GM12878 (cell line): ENCODE results near the gene RIF1. TPM values are rescaled to one million over a fixed set of nuclear protein-coding genes. Genes with fewer than 3 reads are reported as not detected.

Experiments used
- ATAC-seq: fragments of 200-7000 bp; cut with Tn5 transposase; 3 replicates; pipeline ENCODE4 v1.9.1; 2020; ENCODE audit warnings: mild to moderate bottlenecking, moderate library complexity
- BruUV-seq: library from RNA; stranded (reverse); fragments of 400-500 nt; replicated peaks from 2 replicates; lab custom pipeline; 2021; lab: Mats Ljungman, UMichigan
- CTCF ChIA-PET: fragments of 300-600 bp; sonication (Branson Sonifier 250); formaldehyde crosslinking; extraction: SDS; loops from one replicate; lab custom pipeline; 2021; ENCODE audit warnings: inconsistent platforms; lab: Yijun Ruan, JAX
- POLR2A ChIA-PET: fragments of 350-600 bp; formaldehyde crosslinking; extraction: SDS; loops from one replicate; lab custom pipeline; 2021; ENCODE audit warnings: inconsistent platforms; lab: Charles Lee
- RAD21 ChIA-PET: fragments of 300-600 bp; sonication (Branson Sonifier 250); formaldehyde crosslinking; loops from one replicate; lab custom pipeline; 2023; ENCODE audit warnings: antibody characterized with exemption; ENCODE audit not compliant: unreplicated experiment; lab: Charles Lee
- SMC1A ChIA-PET: fragments of 300-600 bp; sonication (Branson Sonifier 250); formaldehyde crosslinking; loops from one replicate; lab custom pipeline; 2023; ENCODE audit not compliant: unreplicated experiment, uncharacterized antibody; lab: Charles Lee
- DNase-seq: peaks from one replicate; pipeline ENCODE4 v3.0.0-alpha.2; 2011; ENCODE audit warnings: low read depth, low spot score
- FAIRE-seq: peaks from 3 replicates; lab custom pipeline; 2011; peaks lifted over from hg19 to GRCh38; lab: Jason Lieb, UNC
- H2AFZ ChIP-seq: 2 replicates; pipeline ENCODE4 v1.6.0; 2011; ENCODE audit warnings: low read depth, low read length, control low read depth; ENCODE audit not compliant: control insufficient read depth
- H3K27ac ChIP-seq: 2 replicates; pipeline ENCODE4 v1.5.1; 2011; ENCODE audit warnings: control low read depth; ENCODE audit not compliant: control insufficient read depth, insufficient read depth
- H3K27me3 ChIP-seq, 2 experiments: replicated peaks in 1 of 2; 2 replicates each; pipeline versions ENCODE4 v1.6.0 to v1.6.1; 2011; ENCODE audit warnings: low read length in 1 of 2; ENCODE audit not compliant: control insufficient read depth in 2 of 2, insufficient read depth in 2 of 2
- H3K36me3 ChIP-seq, 2 experiments: 2 replicates each; pipeline ENCODE4 v1.5.1; 2011; ENCODE audit warnings: low read length in 1 of 2; ENCODE audit not compliant: control insufficient read depth in 2 of 2, insufficient read depth in 2 of 2
- H3K4me1 ChIP-seq: 2 replicates; pipeline ENCODE4 v1.6.1; 2011; ENCODE audit warnings: mild to moderate bottlenecking, low read length, moderate library complexity, mixed read lengths; ENCODE audit not compliant: control insufficient read depth, insufficient read depth
- H3K4me2 ChIP-seq: 2 replicates; pipeline ENCODE4 v1.6.0; 2011; ENCODE audit warnings: control low read depth; ENCODE audit not compliant: control insufficient read depth, insufficient read depth
- H3K4me3 ChIP-seq: fragments of 200-600 bp; sonication (generic); 2 replicates; pipeline ENCODE4 v1.5.1; 2016
- H3K79me2 ChIP-seq: 2 replicates; pipeline ENCODE4 v1.6.0; 2011; ENCODE audit warnings: low read length; ENCODE audit not compliant: control insufficient read depth, insufficient read depth
- H3K9ac ChIP-seq: 2 replicates; pipeline ENCODE4 v1.8.0; 2011; ENCODE audit warnings: low read length, control low read depth, mixed read lengths; ENCODE audit not compliant: control insufficient read depth, insufficient read depth
- H3K9me3 ChIP-seq: replicated peaks from 3 replicates; pipeline ENCODE4 v1.5.1; 2011; ENCODE audit warnings: mild to moderate bottlenecking, low read length; ENCODE audit not compliant: control insufficient read depth, insufficient read depth
- H4K20me1 ChIP-seq: 2 replicates; pipeline ENCODE4 v1.6.0; 2011; ENCODE audit not compliant: control insufficient read depth, insufficient read depth
- CHD2 ChIP-seq: IDR thresholded peaks from 2 replicates; pipeline ENCODE4 v1.6.1; 2011; ENCODE audit warnings: low read depth, low read length, improper control_type of control experiment, borderline replicate concordance
- IRF4 ChIP-seq: IDR thresholded peaks from 2 replicates; pipeline ENCODE4 v1.6.1; 2011; ENCODE audit warnings: low read depth, low read length
- JUND ChIP-seq: IDR thresholded peaks from 2 replicates; pipeline ENCODE4 v1.6.1; 2012; ENCODE audit warnings: low read depth, mild to moderate bottlenecking, low read length, improper control_type of control experiment, moderate library complexity
- NFYA ChIP-seq: IDR thresholded peaks from 2 replicates; pipeline ENCODE4 v1.6.1; 2011; ENCODE audit warnings: low read depth, mild to moderate bottlenecking, low read length, improper control_type of control experiment, borderline replicate concordance
- NR2C1 ChIP-seq: fragments of 450-650 bp; IDR thresholded peaks from 2 replicates; pipeline ENCODE4 v1.6.1; 2017; ENCODE audit warnings: antibody characterized with exemption, mild to moderate bottlenecking, moderate library complexity
- PBX3 ChIP-seq: IDR thresholded peaks from 2 replicates; pipeline ENCODE4 v1.6.1; 2011; ENCODE audit warnings: mild to moderate bottlenecking, low read depth, low read length, moderate library complexity; ENCODE audit not compliant: insufficient replicate concordance
- RB1 ChIP-seq: fragments of 450-650 bp; formaldehyde crosslinking; IDR thresholded peaks from 2 replicates; pipeline ENCODE4 v1.6.1; 2017; ENCODE audit warnings: mild to moderate bottlenecking, borderline replicate concordance
- SP1 ChIP-seq: IDR thresholded peaks from one replicate; pipeline ENCODE4 v1.6.1; 2011; ENCODE audit warnings: low read depth, low read length
- USF2 ChIP-seq: IDR thresholded peaks from 2 replicates; pipeline ENCODE4 v1.6.1; 2011; ENCODE audit warnings: low read depth, low read length, improper control_type of control experiment, borderline replicate concordance
- ZNF24 ChIP-seq: fragments of 450-650 bp; IDR thresholded peaks from 2 replicates; pipeline ENCODE4 v1.6.1; 2017; ENCODE audit warnings: antibody characterized with exemption, mild to moderate bottlenecking
- ZSCAN29 ChIP-seq: fragments of 450-650 bp; IDR thresholded peaks from 2 replicates; pipeline ENCODE4 v1.6.1; 2017; ENCODE audit warnings: mild to moderate bottlenecking, moderate library complexity
- WGBS: methylation state at CpG from one replicate; pipeline ENCODE4 v1.1.6; 2016; ENCODE audit warnings: low lambda C conversion rate; ENCODE audit not compliant: insufficient replicate concordance, insufficient coverage; ENCODE audit errors: missing lambda C conversion rate; 5-methylcytosine and 5-hydroxymethylcytosine counted together
- in situ Hi-C: fragments of 300-500 bp; cut with MboI; formaldehyde crosslinking; loops from 9 replicates; pipeline ENCODE4 v1.14.3; 2018; ENCODE audit warnings: mixed read lengths
- intact Hi-C: fragments of 100-400 bp; cut with micrococcal nuclease; formaldehyde crosslinking; loops from one replicate; pipeline ENCODE4 v1.14.2; 2022; ENCODE audit not compliant: unreplicated experiment
- polyA plus RNA-seq, 11 experiments: library from polyadenylated mRNA; depleted of rRNA in 4 of 11; unstranded in 6 of 11; stranded (reverse) in 5 of 11; fragments of >200 nt; fragmentation: Nextera tagmentation in 4 of 11; fragmentation: Illumina TruSeq in 1 of 11; extraction: Ambion mirVana in 4 of 11; extraction: Trizol in 1 of 11; gene quantifications; 1 replicate in 1 of 11; 2 replicates in 10 of 11; pipeline versions ENCODE4 v1.2.1 to v1.2.3, GENCODE V29; 2011 to 2016; ENCODE audit warnings: inconsistent platforms in 2 of 11, missing spikeins in 2 of 11, low read depth in 1 of 11
- total RNA-seq, 4 experiments: library from RNA; depleted of rRNA in 3 of 4; stranded (reverse); fragments of >200 nt in 3 of 4; fragmentation: Illumina TruSeq in 1 of 4; extraction: Trizol in 1 of 4; gene quantifications; 2 replicates each; pipeline versions ENCODE4 v1.2.1 to v1.2.3, GENCODE V29; 2013 to 2021

Gene RIF1
- total and polyA plus RNA-seq, 10 of the 15 experiments (the other 5 are each of a cell fraction or from before 2014, with no cell fraction given): 6.3 to 63.2 (median 34.4) TPM

- H3K9ac ChIP-seq: no peak overlapping the region
- no peak overlapping the region for H2AFZ ChIP-seq
- SMC1A ChIA-PET: no interaction called here
- no peak for ATAC-seq
- WGBS: 44% methylated on average over 3 of the region's 3 CpGs
- no peaks in the 10 kb centered on the region for H3K9me3 ChIP-seq
- CTCF ChIA-PET: interaction anchor here (1.0 to 1.5 kb wide), 3 partner anchors 16 to 123 kb away, joined by 3 to 4 read pairs (median 3); no protein-coding TSS in a partner anchor
- no peak for DNase-seq
- no TSS peak for BruUV-seq
- FAIRE-seq: peak; percentile 52
- H3K27ac ChIP-seq: no peak overlapping the region
- no peaks in the 10 kb centered on the region for H3K4me1 ChIP-seq
- in situ Hi-C loops: no loop called here
- no peaks in the 10 kb centered on the region for H3K36me3 ChIP-seq
- RAD21 ChIA-PET: no interaction called here
- no peak overlapping the region for H3K4me2 ChIP-seq
- POLR2A ChIA-PET: no interaction called here
- TF ChIP-seq NFYA (no peak), NR2C1 (no peak), USF2 (no peak), SP1 (no peak), RB1 (no peak), ZSCAN29 (no peak), IRF4 (no peak), CHD2 (no peak), PBX3 (no peak), JUND (no peak), ZNF24 (no peak)
- no peak overlapping the region for H3K4me3 ChIP-seq
- no peaks in the 10 kb centered on the region for H4K20me1 ChIP-seq
- intact Hi-C loops: no loop called here
- no peaks in the 10 kb centered on the region for H3K79me2 ChIP-seq
- H3K27me3 ChIP-seq: no peaks in the 10 kb centered on the region
These were observed 47.9 kb upstream of the RIF1 start for GRCh38 chr2:151361674-151362370.
